Liver (tissue), 9 donors: ENCODE measurements around the gene NEBL. TPM values are rescaled to one million over a fixed set of nuclear protein-coding genes. Genes with fewer than 3 reads are reported as not detected.

Experiments
- DNase-seq: peaks from one replicate; pipeline ENCODE4 v3.0.0-alpha.2; 2017; ENCODE audit warnings: low spot score
- H3K27ac ChIP-seq, 2 donors: one replicate each; pipeline ENCODE4 v1.7.0; 2013; ENCODE audit warnings: inconsistent platforms in 2 of 2, low read length in 2 of 2, control low read depth in 1 of 2, low read depth in 1 of 2, mild to moderate bottlenecking in 1 of 2
- H3K27me3 ChIP-seq, 4 donors: one replicate each; pipeline versions ENCODE4 v1.6.1 to v1.7.0; 2013; ENCODE audit warnings: low read length in 3 of 4, inconsistent platforms in 1 of 4, mild to moderate bottlenecking in 1 of 4, moderate library complexity in 1 of 4; ENCODE audit not compliant: control insufficient read depth in 4 of 4, insufficient read depth in 4 of 4
- H3K36me3 ChIP-seq, 4 donors: one replicate each; pipeline versions ENCODE4 v1.6.1 to v1.7.0; 2013; ENCODE audit warnings: low read length in 3 of 4, mild to moderate bottlenecking in 3 of 4, low read depth in 1 of 4, moderate library complexity in 1 of 4; ENCODE audit not compliant: control insufficient read depth in 4 of 4, insufficient read depth in 3 of 4
- H3K4me1 ChIP-seq, 4 donors: one replicate each; pipeline versions ENCODE4 v1.6.1 to v1.7.0; 2013; ENCODE audit warnings: low read length in 3 of 4, mild to moderate bottlenecking in 3 of 4, moderate library complexity in 1 of 4; ENCODE audit not compliant: control insufficient read depth in 4 of 4, insufficient read depth in 4 of 4
- H3K4me3 ChIP-seq, 3 donors: one replicate each; pipeline versions ENCODE4 v1.6.1 to v1.7.0; 2013; ENCODE audit warnings: low read length in 3 of 3, control low read depth in 1 of 3, low read depth in 1 of 3, mild to moderate bottlenecking in 1 of 3
- H3K9ac ChIP-seq, 2 donors: one replicate each; pipeline ENCODE4 v1.7.0; 2013; ENCODE audit warnings: low read length in 2 of 2, mild to moderate bottlenecking in 2 of 2, moderate library complexity in 2 of 2, control low read depth in 1 of 2, low read depth in 1 of 2
- H3K9me3 ChIP-seq, 4 donors: one replicate each; pipeline versions ENCODE4 v1.6.1 to v1.7.0; 2013; ENCODE audit warnings: low read length in 3 of 4; ENCODE audit not compliant: control insufficient read depth in 4 of 4
- ATF3 ChIP-seq: IDR thresholded peaks from 2 replicates; pipeline ENCODE4 v1.6.1; 2016; ENCODE audit warnings: antibody characterized with exemption
- EGR1 ChIP-seq, 2 donors: IDR thresholded peaks; 2 replicates each; pipeline ENCODE4 v1.6.1; 2016 to 2018; ENCODE audit warnings: antibody characterized with exemption in 2 of 2, low read depth in 2 of 2
- FOXA1 ChIP-seq: IDR thresholded peaks from 2 replicates; pipeline ENCODE4 v1.6.1; 2016; ENCODE audit warnings: antibody characterized with exemption
- FOXA2 ChIP-seq: IDR thresholded peaks from 2 replicates; pipeline ENCODE4 v1.6.1; 2016; ENCODE audit warnings: antibody characterized with exemption
- GABPA ChIP-seq, 2 donors: IDR thresholded peaks in 1 of 2; conservative IDR thresholded peaks in 1 of 2; 2 replicates each; pipeline ENCODE4 v1.6.1; 2016; ENCODE audit warnings: antibody characterized with exemption in 2 of 2, mild to moderate bottlenecking in 1 of 2, moderate library complexity in 1 of 2
- HNF4A ChIP-seq, 2 donors: conservative IDR thresholded peaks; 2 replicates each; pipeline ENCODE4 v1.6.1; 2016; ENCODE audit warnings: antibody characterized with exemption in 2 of 2, mild to moderate bottlenecking in 2 of 2
- NR2F2 ChIP-seq: IDR thresholded peaks from 2 replicates; pipeline ENCODE4 v1.6.1; 2016; ENCODE audit warnings: antibody characterized with exemption
- RAD21 ChIP-seq, 2 donors: IDR thresholded peaks; 2 replicates each; pipeline ENCODE4 v1.6.1; 2016; ENCODE audit warnings: antibody characterized with exemption in 2 of 2, mild to moderate bottlenecking in 2 of 2
- REST ChIP-seq: IDR thresholded peaks from 2 replicates; pipeline ENCODE4 v1.6.1; 2016; ENCODE audit warnings: antibody characterized with exemption, mild to moderate bottlenecking
- RXRA ChIP-seq, 2 donors: IDR thresholded peaks; 2 replicates each; pipeline ENCODE4 v1.6.1; 2017 to 2018; ENCODE audit warnings: antibody characterized with exemption in 2 of 2, mild to moderate bottlenecking in 1 of 2
- SP1 ChIP-seq: IDR thresholded peaks from 2 replicates; pipeline ENCODE4 v1.6.1; 2018; ENCODE audit warnings: antibody characterized with exemption, mild to moderate bottlenecking
- YY1 ChIP-seq: IDR thresholded peaks from 2 replicates; pipeline ENCODE4 v1.6.1; 2016; ENCODE audit warnings: antibody characterized with exemption, mild to moderate bottlenecking
- WGBS: extraction: QIAGEN DNeasy Blood & Tissue Kit; methylation state at CpG from one replicate; pipeline ENCODE4 v1.1.7; 2013; 5-methylcytosine and 5-hydroxymethylcytosine counted together
- polyA plus RNA-seq, 2 donors: library from polyadenylated mRNA; stranded (reverse) in 1 of 2; unstranded in 1 of 2; fragments of 200-250 nt in 1 of 2; fragments of >200 nt in 1 of 2; fragmentation: Nextera tagmentation in 1 of 2; extraction: Ambion mirVana in 1 of 2; gene quantifications; one replicate each; pipeline versions ENCODE4 v1.2.1 to v1.2.3, GENCODE V29; 2013 to 2015
- total RNA-seq, 2 donors: library from RNA; depleted of rRNA; stranded (reverse); fragments of >200 nt; gene quantifications; one replicate each; pipeline ENCODE4 v1.2.3, GENCODE V29; 2014
- TF ChIP-seq, protein P1 (sequence below): fragments of 150-350 bp; IDR thresholded peaks from 2 replicates; pipeline ENCODE4 v1.5.1; 2017; ENCODE audit warnings: improper control_type of control experiment, low read depth, low read length; ENCODE audit not compliant: missing input control
- TF ChIP-seq, protein P2 (sequence below): IDR thresholded peaks from 2 replicates; pipeline ENCODE4 v1.6.1; 2016; ENCODE audit warnings: antibody characterized with exemption
- donor health status: healthy.
- donor health status: healthy.
- donor health status: healthy.
- donor health status: healthy.
- donor health status: healthy.

The NEBL gene
- total and polyA plus RNA-seq, 4 donors: 0.22 to 1.8 (median 0.81) TPM

DNA sequence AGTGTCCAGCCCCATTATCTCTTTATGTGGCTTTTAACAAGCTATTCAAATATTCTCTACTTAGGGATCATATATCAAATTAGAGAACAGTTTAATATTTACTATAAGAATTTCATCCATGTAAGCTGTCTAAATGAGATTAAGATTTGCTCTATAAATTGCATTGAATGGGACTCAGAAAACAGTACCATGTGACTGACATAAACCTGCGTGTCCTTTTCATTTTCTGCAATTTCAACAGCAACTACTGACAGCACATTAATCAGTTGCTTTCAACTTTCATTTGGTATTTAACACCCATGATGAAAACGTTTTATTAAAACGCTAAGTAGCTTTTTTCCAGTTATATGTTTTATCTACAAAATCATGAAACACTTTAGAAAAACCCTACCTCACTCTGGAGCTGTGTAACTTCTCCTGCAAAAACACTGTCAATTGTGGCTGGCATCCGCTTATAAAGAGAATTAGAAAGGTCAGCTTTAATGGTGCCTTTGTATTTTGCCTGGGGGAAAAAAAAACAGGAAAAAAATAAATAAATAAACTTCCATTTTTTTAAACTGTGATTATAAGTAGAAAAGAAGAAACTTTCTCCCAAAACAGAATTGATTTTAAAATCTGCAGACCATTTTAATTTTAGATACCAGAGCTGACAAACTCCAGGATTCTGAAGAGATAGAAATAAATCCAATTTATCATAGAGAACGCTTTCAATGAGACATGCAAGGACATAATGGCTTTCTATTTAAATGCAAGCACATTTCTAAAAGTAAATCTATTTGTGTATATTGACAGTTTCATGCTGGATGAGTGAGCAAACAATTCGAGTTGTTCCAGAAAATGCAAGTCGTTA, 9.2 kb downstream of the NEBL start (continued):
- TF ChIP-seq, protein P1, sequence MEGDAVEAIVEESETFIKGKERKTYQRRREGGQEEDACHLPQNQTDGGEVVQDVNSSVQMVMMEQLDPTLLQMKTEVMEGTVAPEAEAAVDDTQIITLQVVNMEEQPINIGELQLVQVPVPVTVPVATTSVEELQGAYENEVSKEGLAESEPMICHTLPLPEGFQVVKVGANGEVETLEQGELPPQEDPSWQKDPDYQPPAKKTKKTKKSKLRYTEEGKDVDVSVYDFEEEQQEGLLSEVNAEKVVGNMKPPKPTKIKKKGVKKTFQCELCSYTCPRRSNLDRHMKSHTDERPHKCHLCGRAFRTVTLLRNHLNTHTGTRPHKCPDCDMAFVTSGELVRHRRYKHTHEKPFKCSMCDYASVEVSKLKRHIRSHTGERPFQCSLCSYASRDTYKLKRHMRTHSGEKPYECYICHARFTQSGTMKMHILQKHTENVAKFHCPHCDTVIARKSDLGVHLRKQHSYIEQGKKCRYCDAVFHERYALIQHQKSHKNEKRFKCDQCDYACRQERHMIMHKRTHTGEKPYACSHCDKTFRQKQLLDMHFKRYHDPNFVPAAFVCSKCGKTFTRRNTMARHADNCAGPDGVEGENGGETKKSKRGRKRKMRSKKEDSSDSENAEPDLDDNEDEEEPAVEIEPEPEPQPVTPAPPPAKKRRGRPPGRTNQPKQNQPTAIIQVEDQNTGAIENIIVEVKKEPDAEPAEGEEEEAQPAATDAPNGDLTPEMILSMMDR: no peak
- TF ChIP-seq FOXA2 (no peak), HNF4A (conservative IDR thresholded peaks at IDR 0.05) (no peak), GABPA (IDR thresholded peaks at IDR 0.05 in 1 of 2, conservative IDR thresholded peaks at IDR 0.05 in 1 of 2) (no peak), RAD21 (IDR thresholded peaks at IDR 0.05) (no peak), YY1 (no peak), EGR1 (IDR thresholded peaks at IDR 0.05; ENCODE audit: low read depth in 2 of 2) (no peak), NR2F2 (no peak), FOXA1 (no peak)
- TF ChIP-seq, protein P2, sequence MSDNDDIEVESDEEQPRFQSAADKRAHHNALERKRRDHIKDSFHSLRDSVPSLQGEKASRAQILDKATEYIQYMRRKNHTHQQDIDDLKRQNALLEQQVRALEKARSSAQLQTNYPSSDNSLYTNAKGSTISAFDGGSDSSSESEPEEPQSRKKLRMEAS: no peak

DNA sequence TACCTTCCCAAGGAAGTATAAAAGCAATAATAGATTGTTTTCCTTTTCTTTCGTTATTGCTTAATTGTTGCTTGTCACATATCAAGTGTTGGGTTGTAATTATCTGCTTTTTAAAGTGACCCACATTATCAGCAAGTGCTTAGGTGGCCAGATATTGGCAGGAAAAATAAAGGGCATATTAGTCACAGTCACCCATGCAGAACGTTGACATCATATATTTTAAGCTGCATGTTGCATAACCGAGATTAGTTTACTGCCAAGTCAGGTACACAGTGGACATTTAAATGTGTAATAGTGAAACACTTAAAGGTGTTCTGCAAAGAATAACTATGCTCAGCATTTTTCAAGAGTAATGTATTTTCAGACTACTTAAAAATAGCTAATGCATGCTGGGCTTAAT, 11.4 kb downstream of the NEBL start:
- WGBS: 53% methylated on average over 3 of the region's 3 CpGs
- Histone ChIP-seq H3K9me3 (no peaks in the 10 kb centered on the region), H3K4me3 (no peak overlapping the region), H3K9ac (no peak overlapping the region), H3K27me3 (no peaks in the 10 kb centered on the region), H3K36me3 (no peaks in the 10 kb centered on the region), H3K27ac (no peak overlapping the region), H3K4me1 (peaks cover 3 to 14% (median 7%) of the 10 kb centered on the region in 4 donors)
- no peak for DNase-seq
- TF ChIP-seq YY1 (no peak), HNF4A (conservative IDR thresholded peaks at IDR 0.05) (no peak), REST (no peak), EGR1 (IDR thresholded peaks at IDR 0.05; ENCODE audit: low read depth in 2 of 2) (no peak), SP1 (no peak), GABPA (IDR thresholded peaks at IDR 0.05 in 1 of 2, conservative IDR thresholded peaks at IDR 0.05 in 1 of 2) (no peak), RAD21 (IDR thresholded peaks at IDR 0.05) (no peak)

DNA sequence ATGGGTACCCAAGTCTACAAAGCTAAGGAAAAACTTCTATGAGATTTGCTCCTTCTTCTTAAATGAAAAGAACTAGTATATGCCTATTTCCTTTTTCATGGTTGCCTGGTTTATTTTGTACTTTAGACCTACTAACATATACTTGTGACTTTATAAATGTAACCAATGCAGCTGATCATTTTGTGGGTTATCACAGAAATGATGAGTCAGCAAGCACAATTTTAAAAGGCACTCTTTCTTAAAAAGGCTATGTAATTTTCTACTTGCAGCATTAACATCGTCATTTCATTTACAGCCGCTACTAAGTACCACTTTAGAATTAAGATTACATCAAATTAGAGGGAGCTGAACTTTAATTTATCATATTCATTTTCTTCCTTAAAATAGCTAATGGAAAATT, 13.6 kb downstream of the NEBL start:
- Histone ChIP-seq H3K4me3 (no peak overlapping the region), H3K4me1 (peaks cover 0 to 3% (median under 1%) of the 10 kb centered on the region in 4 donors), H3K27me3 (no peaks in the 10 kb centered on the region), H3K9me3 (no peaks in the 10 kb centered on the region), H3K9ac (no peak overlapping the region), H3K36me3 (no peaks in the 10 kb centered on the region), H3K27ac (no peak overlapping the region)
- TF ChIP-seq, protein P2: no peak
- TF ChIP-seq RXRA (IDR thresholded peaks at IDR 0.05): no peak
- TF ChIP-seq ATF3: no peak
- no peak for TF ChIP-seq HNF4A (conservative IDR thresholded peaks at IDR 0.05)
- WGBS: 96% methylated on average over 2 of the region's 2 CpGs
- DNase-seq: no peak
